ENCODE data around the gene HNRNPL. TPM values are rescaled to one million over a fixed set of nuclear protein-coding genes. Genes with fewer than 3 reads are reported as not detected.

Gene HNRNPL
- total RNA-seq, 1 experiment from 2014 or later, result 443 TPM

- Histone ChIP-seq H3K4me2 (no peak overlapping the region), H3K27me3 (ENCODE audit: insufficient read depth, low read depth) (no peaks in the 10 kb centered on the region), H3K9me3 (ENCODE audit: insufficient read depth, low read depth) (no peaks in the 10 kb centered on the region), H3K4me1 (replicated peaks; ENCODE audit: insufficient read depth) (peaks cover 32% of the 10 kb centered on the region), H4K20me1 (ENCODE audit: insufficient read depth) (peaks cover 69% of the 10 kb centered on the region), H3K79me2 (ENCODE audit: low read depth) (peaks cover 79% of the 10 kb centered on the region), H3K36me3 (ENCODE audit: low read depth) (peaks cover 63% of the 10 kb centered on the region), H2AFZ (no peak overlapping the region), H3F3A (ENCODE audit: insufficient read depth, low read depth) (peaks cover 92% of the 10 kb centered on the region), H3K9me2 (ENCODE audit: insufficient read depth) (no peaks in the 10 kb centered on the region), H3K27ac (no peak overlapping the region; the same call in 1 of the 2 replicates), H3K4me3 (no peak overlapping the region)
- no peak for TF ChIP-seq EZH2 (IDR thresholded peaks at IDR 0.05; ENCODE audit: low read depth)
- TF ChIP-seq CTCF (conservative IDR thresholded peaks at IDR 0.05), result no peak
- ChIA-PET POLR2A (ENCODE audit: unreplicated experiment) (interaction anchor here (0.6 to 0.7 kb wide), 2 partner anchors 141 to 153 kb away, joined by 4 to 16 read pairs; no protein-coding TSS in a partner anchor), CTCF (interaction anchor here (0.6 kb wide), 1 partner anchor 42 kb away, joined by 5 read pairs; no protein-coding TSS in a partner anchor)
- BruUV-seq (replicated peaks), result no TSS peak
- DNase-seq, result no peak
- intact Hi-C loops (cut with micrococcal nuclease; ENCODE audit: unreplicated experiment), result no loop called here
Measured at GRCh38 chr19:38844093-38844686, 5.6 kb downstream of the HNRNPL start.

- Histone ChIP-seq H3K27ac (no peak overlapping the region; the same call in 1 of the 2 replicates), H3K4me3 (no peak overlapping the region), H3K27me3 (ENCODE audit: insufficient read depth, low read depth) (no peaks in the 10 kb centered on the region), H4K20me1 (ENCODE audit: insufficient read depth) (peaks cover 61% of the 10 kb centered on the region), H3K9me2 (ENCODE audit: insufficient read depth) (no peaks in the 10 kb centered on the region), H3K9me3 (ENCODE audit: insufficient read depth, low read depth) (no peaks in the 10 kb centered on the region), H3F3A (ENCODE audit: insufficient read depth, low read depth) (peaks cover 92% of the 10 kb centered on the region), H3K4me2 (no peak overlapping the region), H2AFZ (no peak overlapping the region), H3K4me1 (replicated peaks; ENCODE audit: insufficient read depth) (peaks cover 38% of the 10 kb centered on the region), H3K36me3 (ENCODE audit: low read depth) (peaks cover 64% of the 10 kb centered on the region), H3K79me2 (ENCODE audit: low read depth) (peaks cover 70% of the 10 kb centered on the region)
- POLR2A ChIA-PET (ENCODE audit: unreplicated experiment), result no interaction called here
- intact Hi-C loops (cut with micrococcal nuclease; ENCODE audit: unreplicated experiment), result no loop called here
- BruUV-seq (replicated peaks), result no TSS peak
- CTCF ChIA-PET, result no interaction called here
- DNase-seq, result no peak
- TF ChIP-seq EZH2 (IDR thresholded peaks at IDR 0.05; ENCODE audit: low read depth) (no peak), CTCF (conservative IDR thresholded peaks at IDR 0.05) (no peak)
Measured at GRCh38 chr19:38843175-38843758, 6.5 kb downstream of the HNRNPL start.

- peaks cover 38% of the 10 kb centered on the region for H3K4me1 ChIP-seq (replicated peaks; ENCODE audit: insufficient read depth)
- H3K27ac ChIP-seq, result no peak overlapping the region
- TF ChIP-seq CTCF (conservative IDR thresholded peaks at IDR 0.05) (no peak), EZH2 (IDR thresholded peaks at IDR 0.05; ENCODE audit: low read depth) (no peak)
- DNase-seq, result no peak
- no peak overlapping the region for H3K4me2 ChIP-seq
- H3K79me2 ChIP-seq (ENCODE audit: low read depth), result peaks cover 64% of the 10 kb centered on the region
- peaks cover 64% of the 10 kb centered on the region for H3K36me3 ChIP-seq (ENCODE audit: low read depth)
- no peaks in the 10 kb centered on the region for H3K9me3 ChIP-seq (ENCODE audit: insufficient read depth, low read depth)
- H3K9me2 ChIP-seq (ENCODE audit: insufficient read depth), result no peaks in the 10 kb centered on the region
- H3F3A ChIP-seq (ENCODE audit: insufficient read depth, low read depth), result peaks cover 94% of the 10 kb centered on the region
- no peak overlapping the region for H3K4me3 ChIP-seq
- no TSS peak for BruUV-seq (replicated peaks)
- H4K20me1 ChIP-seq (ENCODE audit: insufficient read depth), result peaks cover 54% of the 10 kb centered on the region
- H3K27me3 ChIP-seq (ENCODE audit: insufficient read depth, low read depth), result no peaks in the 10 kb centered on the region
- H2AFZ ChIP-seq, result no peak overlapping the region
- CTCF ChIA-PET, result no interaction called here
- POLR2A ChIA-PET (ENCODE audit: unreplicated experiment), result interaction anchor here (0.5 kb wide), 1 partner anchor 9 kb away, joined by 20 read pairs; no protein-coding TSS in a partner anchor
- intact Hi-C loops (cut with micrococcal nuclease; ENCODE audit: unreplicated experiment), result no loop called here
Measured at GRCh38 chr19:38842439-38843174, 7.2 kb downstream of the HNRNPL start.

Data from PC-9 (cell line).